GM23338 (cell line): Measurements from ENCODE around the gene SARNP. TPM values are rescaled to one million over a fixed set of nuclear protein-coding genes. Genes with fewer than 3 reads are reported as not detected.

ENCODE experiments used
- ATAC-seq: fragments of 200-7000 bp; cut with Tn5 transposase; 3 replicates; pipeline ENCODE4 v1.9.1; 2020
- DNase-seq: peaks from one replicate; pipeline ENCODE4 v3.0.0-alpha.2; 2015; ENCODE audit warnings: low spot score
- H2AFZ ChIP-seq: fragments of 200-600 bp; sonication (generic); 2 replicates; pipeline ENCODE4 v1.8.0; 2016; ENCODE audit warnings: antibody characterized with exemption, mild to moderate bottlenecking, moderate library complexity
- H3F3A ChIP-seq: fragments of 200-600 bp; sonication (generic); replicated peaks from 2 replicates; pipeline ENCODE4 v1.8.0; 2017; ENCODE audit warnings: antibody characterized with exemption, mixed run types, low read depth
- H3K27ac ChIP-seq: fragments of 200-600 bp; sonication (generic); 2 replicates; pipeline ENCODE4 v1.6.1; 2016; ENCODE audit warnings: low read depth
- H3K27me3 ChIP-seq: fragments of 200-600 bp; sonication (generic); 2 replicates; pipeline ENCODE4 v1.8.0; 2016; ENCODE audit warnings: mild to moderate bottlenecking, mixed run types, moderate library complexity; ENCODE audit not compliant: insufficient read depth
- H3K36me3 ChIP-seq: fragments of 200-600 bp; sonication (generic); 2 replicates; pipeline ENCODE4 v1.8.0; 2016; ENCODE audit warnings: mild to moderate bottlenecking; ENCODE audit not compliant: insufficient read depth
- H3K4me1 ChIP-seq: fragments of 200-600 bp; sonication (generic); 2 replicates; pipeline ENCODE4 v1.8.0; 2016; ENCODE audit warnings: mild to moderate bottlenecking, moderate library complexity; ENCODE audit not compliant: insufficient read depth
- H3K4me2 ChIP-seq: fragments of 200-600 bp; sonication (generic); 2 replicates; pipeline ENCODE4 v1.7.1; 2017; ENCODE audit warnings: mixed run types
- H3K4me3 ChIP-seq: fragments of 200-600 bp; sonication (generic); 2 replicates; pipeline ENCODE4 v1.6.1; 2016; ENCODE audit warnings: mixed run types
- H3K79me2 ChIP-seq: fragments of 200-600 bp; sonication (generic); replicated peaks from 2 replicates; pipeline ENCODE4 v1.8.0; 2017; ENCODE audit warnings: mild to moderate bottlenecking; ENCODE audit not compliant: insufficient read depth
- H3K9me2 ChIP-seq: fragments of 200-600 bp; sonication (generic); 2 replicates; pipeline ENCODE4 v1.8.0; 2017; ENCODE audit not compliant: insufficient read depth
- H4K20me1 ChIP-seq: fragments of 200-600 bp; sonication (generic); replicated peaks from 2 replicates; pipeline ENCODE4 v1.8.0; 2017; ENCODE audit warnings: mild to moderate bottlenecking; ENCODE audit not compliant: insufficient read depth
- H3K27ac Mint-ChIP-seq: 2 replicates; pipeline ENCODE4 v1.8.0; 2020; ENCODE audit warnings: inconsistent platforms, mild to moderate bottlenecking, moderate library complexity, mixed read lengths
- H3K27me3 Mint-ChIP-seq: 3 replicates; pipeline ENCODE4 v1.8.0; 2022; ENCODE audit warnings: low read depth, mild to moderate bottlenecking, moderate library complexity, mixed read lengths, inconsistent platforms; ENCODE audit not compliant: insufficient read depth, poor library complexity
- H3K36me3 Mint-ChIP-seq: 3 replicates; pipeline ENCODE4 v1.8.0; 2021; ENCODE audit warnings: low read depth, mild to moderate bottlenecking, inconsistent platforms, moderate library complexity, mixed read lengths
- H3K4me1 Mint-ChIP-seq: 3 replicates; pipeline ENCODE4 v1.8.0; 2020; ENCODE audit warnings: mild to moderate bottlenecking, inconsistent platforms, mixed read lengths
- H3K4me3 Mint-ChIP-seq: 3 replicates; pipeline ENCODE4 v1.8.0; 2021; ENCODE audit warnings: moderate library complexity, mild to moderate bottlenecking, inconsistent platforms, mixed read lengths
- H3K9me3 Mint-ChIP-seq: 3 replicates; pipeline ENCODE4 v1.8.0; 2020; ENCODE audit warnings: moderate library complexity, mild to moderate bottlenecking, inconsistent platforms, mixed read lengths
- CREB1 ChIP-seq: fragments of 250-450 bp; sonication (Bioruptor Pico); IDR thresholded peaks from 2 replicates; pipeline ENCODE4 v1.5.0; 2020; ENCODE audit warnings: low read depth, mild to moderate bottlenecking, moderate library complexity
- EZH2 ChIP-seq: fragments of 200-600 bp; sonication (generic); IDR thresholded peaks from one replicate; pipeline ENCODE4 v1.8.0; 2017; ENCODE audit warnings: antibody characterized with exemption, mild to moderate bottlenecking, low read depth; ENCODE audit not compliant: unreplicated experiment
- EZH2phosphoT487 ChIP-seq: fragments of 200-600 bp; sonication (generic); IDR thresholded peaks from one replicate; pipeline ENCODE4 v1.8.1; 2018; ENCODE audit warnings: antibody characterized with exemption; ENCODE audit not compliant: unreplicated experiment
- JUNB ChIP-seq: IDR thresholded peaks from one replicate; pipeline ENCODE4 v1.6.1; 2016; ENCODE audit warnings: antibody characterized with exemption; ENCODE audit not compliant: unreplicated experiment
- NANOG ChIP-seq: IDR thresholded peaks from 2 replicates; pipeline ENCODE4 v1.6.1; 2016; ENCODE audit warnings: antibody characterized with exemption, borderline replicate concordance
- POLR2AphosphoS5 ChIP-seq: IDR thresholded peaks from 2 replicates; pipeline ENCODE4 v1.6.1; 2016; ENCODE audit warnings: antibody characterized with exemption, low read depth
- STAT1 ChIP-seq: IDR thresholded peaks from one replicate; pipeline ENCODE4 v1.6.1; 2016; ENCODE audit warnings: antibody characterized with exemption; ENCODE audit not compliant: unreplicated experiment
- ZNF114 ChIP-seq: fragments of 250-450 bp; sonication (Bioruptor Pico); IDR thresholded peaks from 2 replicates; pipeline ENCODE4 v1.5.0; 2020; ENCODE audit warnings: mild to moderate bottlenecking, moderate library complexity
- ZNF331 ChIP-seq: fragments of 250-450 bp; sonication (Bioruptor Pico); IDR thresholded peaks from 2 replicates; pipeline ENCODE4 v1.5.0; 2020; ENCODE audit warnings: low read depth, mild to moderate bottlenecking, moderate library complexity
- ZNF462 ChIP-seq: fragments of 250-450 bp; sonication (Bioruptor Pico); IDR thresholded peaks from 2 replicates; pipeline ENCODE4 v1.5.0; 2020; ENCODE audit warnings: mild to moderate bottlenecking, moderate library complexity
- polyA plus RNA-seq: library from polyadenylated mRNA; unstranded; fragments of >200 nt; fragmentation: Nextera tagmentation; extraction: Ambion mirVana; gene quantifications from 2 replicates; pipeline ENCODE4 v1.2.1, GENCODE V29; 2016
- total RNA-seq: library from RNA; depleted of rRNA; stranded (reverse); fragments of >200 nt; shearing (Covaris generic); gene quantifications from 2 replicates; pipeline ENCODE4 v1.2.3, GENCODE V29; 2014
- TF ChIP-seq, protein P1 (sequence below), 2 experiments: fragments of 200-600 bp in 1 of 2; sonication (generic) in 1 of 2; conservative IDR thresholded peaks; 2 replicates each; pipeline versions ENCODE4 v1.5.1 to v1.6.1; 2016 to 2017; ENCODE audit warnings: antibody characterized with exemption in 2 of 2, low read depth in 2 of 2, mild to moderate bottlenecking in 2 of 2, moderate library complexity in 1 of 2
- TF ChIP-seq, protein P2 (sequence below): IDR thresholded peaks from one replicate; pipeline ENCODE4 v1.6.1; 2018; ENCODE audit warnings: antibody characterized with exemption; ENCODE audit not compliant: unreplicated experiment
- TF ChIP-seq, protein P3 (sequence below): IDR thresholded peaks from 2 replicates; pipeline ENCODE4 v1.6.1; 2016; ENCODE audit warnings: antibody characterized with exemption

Gene SARNP
- total and polyA plus RNA-seq, 2 experiments from 2014 or later, result 96.0 to 313 TPM

- no peaks in the 10 kb centered on the region for H3K27me3 ChIP-seq
- H3K9me2 ChIP-seq, result no peaks in the 10 kb centered on the region
- no peak overlapping the region for H3K4me3 Mint-ChIP-seq
- no peak overlapping the region for H3K27ac Mint-ChIP-seq
- TF ChIP-seq, protein P1, sequence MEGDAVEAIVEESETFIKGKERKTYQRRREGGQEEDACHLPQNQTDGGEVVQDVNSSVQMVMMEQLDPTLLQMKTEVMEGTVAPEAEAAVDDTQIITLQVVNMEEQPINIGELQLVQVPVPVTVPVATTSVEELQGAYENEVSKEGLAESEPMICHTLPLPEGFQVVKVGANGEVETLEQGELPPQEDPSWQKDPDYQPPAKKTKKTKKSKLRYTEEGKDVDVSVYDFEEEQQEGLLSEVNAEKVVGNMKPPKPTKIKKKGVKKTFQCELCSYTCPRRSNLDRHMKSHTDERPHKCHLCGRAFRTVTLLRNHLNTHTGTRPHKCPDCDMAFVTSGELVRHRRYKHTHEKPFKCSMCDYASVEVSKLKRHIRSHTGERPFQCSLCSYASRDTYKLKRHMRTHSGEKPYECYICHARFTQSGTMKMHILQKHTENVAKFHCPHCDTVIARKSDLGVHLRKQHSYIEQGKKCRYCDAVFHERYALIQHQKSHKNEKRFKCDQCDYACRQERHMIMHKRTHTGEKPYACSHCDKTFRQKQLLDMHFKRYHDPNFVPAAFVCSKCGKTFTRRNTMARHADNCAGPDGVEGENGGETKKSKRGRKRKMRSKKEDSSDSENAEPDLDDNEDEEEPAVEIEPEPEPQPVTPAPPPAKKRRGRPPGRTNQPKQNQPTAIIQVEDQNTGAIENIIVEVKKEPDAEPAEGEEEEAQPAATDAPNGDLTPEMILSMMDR (conservative IDR thresholded peaks at IDR 0.05; ENCODE audit: low read depth in 2 of 2), result no peak
- no peak for TF ChIP-seq JUNB
- TF ChIP-seq ZNF114 (CRISPR knock-in tag), result no peak
- TF ChIP-seq EZH2, result no peak
- no peak for TF ChIP-seq NANOG
- no peak for TF ChIP-seq EZH2phosphoT487
- TF ChIP-seq, protein P2, sequence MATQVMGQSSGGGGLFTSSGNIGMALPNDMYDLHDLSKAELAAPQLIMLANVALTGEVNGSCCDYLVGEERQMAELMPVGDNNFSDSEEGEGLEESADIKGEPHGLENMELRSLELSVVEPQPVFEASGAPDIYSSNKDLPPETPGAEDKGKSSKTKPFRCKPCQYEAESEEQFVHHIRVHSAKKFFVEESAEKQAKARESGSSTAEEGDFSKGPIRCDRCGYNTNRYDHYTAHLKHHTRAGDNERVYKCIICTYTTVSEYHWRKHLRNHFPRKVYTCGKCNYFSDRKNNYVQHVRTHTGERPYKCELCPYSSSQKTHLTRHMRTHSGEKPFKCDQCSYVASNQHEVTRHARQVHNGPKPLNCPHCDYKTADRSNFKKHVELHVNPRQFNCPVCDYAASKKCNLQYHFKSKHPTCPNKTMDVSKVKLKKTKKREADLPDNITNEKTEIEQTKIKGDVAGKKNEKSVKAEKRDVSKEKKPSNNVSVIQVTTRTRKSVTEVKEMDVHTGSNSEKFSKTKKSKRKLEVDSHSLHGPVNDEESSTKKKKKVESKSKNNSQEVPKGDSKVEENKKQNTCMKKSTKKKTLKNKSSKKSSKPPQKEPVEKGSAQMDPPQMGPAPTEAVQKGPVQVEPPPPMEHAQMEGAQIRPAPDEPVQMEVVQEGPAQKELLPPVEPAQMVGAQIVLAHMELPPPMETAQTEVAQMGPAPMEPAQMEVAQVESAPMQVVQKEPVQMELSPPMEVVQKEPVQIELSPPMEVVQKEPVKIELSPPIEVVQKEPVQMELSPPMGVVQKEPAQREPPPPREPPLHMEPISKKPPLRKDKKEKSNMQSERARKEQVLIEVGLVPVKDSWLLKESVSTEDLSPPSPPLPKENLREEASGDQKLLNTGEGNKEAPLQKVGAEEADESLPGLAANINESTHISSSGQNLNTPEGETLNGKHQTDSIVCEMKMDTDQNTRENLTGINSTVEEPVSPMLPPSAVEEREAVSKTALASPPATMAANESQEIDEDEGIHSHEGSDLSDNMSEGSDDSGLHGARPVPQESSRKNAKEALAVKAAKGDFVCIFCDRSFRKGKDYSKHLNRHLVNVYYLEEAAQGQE, result no peak
- TF ChIP-seq, protein P3, sequence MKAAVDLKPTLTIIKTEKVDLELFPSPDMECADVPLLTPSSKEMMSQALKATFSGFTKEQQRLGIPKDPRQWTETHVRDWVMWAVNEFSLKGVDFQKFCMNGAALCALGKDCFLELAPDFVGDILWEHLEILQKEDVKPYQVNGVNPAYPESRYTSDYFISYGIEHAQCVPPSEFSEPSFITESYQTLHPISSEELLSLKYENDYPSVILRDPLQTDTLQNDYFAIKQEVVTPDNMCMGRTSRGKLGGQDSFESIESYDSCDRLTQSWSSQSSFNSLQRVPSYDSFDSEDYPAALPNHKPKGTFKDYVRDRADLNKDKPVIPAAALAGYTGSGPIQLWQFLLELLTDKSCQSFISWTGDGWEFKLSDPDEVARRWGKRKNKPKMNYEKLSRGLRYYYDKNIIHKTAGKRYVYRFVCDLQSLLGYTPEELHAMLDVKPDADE, result no peak
- TF ChIP-seq STAT1, result no peak
- TF ChIP-seq ZNF462 (CRISPR knock-in tag), result no peak
- TF ChIP-seq POLR2AphosphoS5, result no peak
- TF ChIP-seq CREB1 (CRISPR knock-in tag), result no peak
- no peak for TF ChIP-seq ZNF331 (CRISPR knock-in tag)
- H3K4me1 Mint-ChIP-seq, result peaks cover 26% of the 10 kb centered on the region
- peaks cover 52% of the 10 kb centered on the region for H3K79me2 ChIP-seq
- H3K4me2 ChIP-seq, result no peak overlapping the region
- H3K9me3 Mint-ChIP-seq, result no peaks in the 10 kb centered on the region
- peaks cover 26% of the 10 kb centered on the region for H3K36me3 ChIP-seq
- H2AFZ ChIP-seq, result no peak overlapping the region
- H3K27me3 Mint-ChIP-seq, result peaks cover 6% of the 10 kb centered on the region
- peaks cover 16% of the 10 kb centered on the region; the same call in 1 of the 2 replicates for H4K20me1 ChIP-seq
- no peak for DNase-seq
- H3K27ac ChIP-seq, result peak overlapping the region; percentile 26; the same call in 1 of the 2 replicates
- no peak overlapping the region for H3K4me3 ChIP-seq
- H3K36me3 Mint-ChIP-seq, result peaks cover 51% of the 10 kb centered on the region
- peaks cover 17% of the 10 kb centered on the region for H3K4me1 ChIP-seq
- H3F3A ChIP-seq, result peaks cover 40% of the 10 kb centered on the region
- no peak for ATAC-seq
Observed at GRCh38 chr12:55824726-55825125, 7.2 kb upstream of the SARNP start.
